WTC11 (cell line): ENCODE measurements around the gene DENND4B.

Experiments used
- CBFB ChIP-seq: sonication (generic); formaldehyde crosslinking; IDR thresholded peaks from 2 replicates; pipeline ENCODE4 v1.8.1; 2022; ENCODE audit warnings: mild to moderate bottlenecking, low read depth, missing genetic modification reagents
- CREB1 ChIP-seq: sonication (generic); formaldehyde crosslinking; IDR thresholded peaks from 2 replicates; pipeline ENCODE4 v1.8.0; 2023; ENCODE audit warnings: mild to moderate bottlenecking, missing genetic modification reagents
- E2F5 ChIP-seq: sonication (generic); formaldehyde crosslinking; IDR thresholded peaks from 2 replicates; pipeline ENCODE4 v1.8.1; 2022; ENCODE audit warnings: mild to moderate bottlenecking, moderate library complexity, missing genetic modification reagents
- KAT7 ChIP-seq: sonication (generic); formaldehyde crosslinking; IDR thresholded peaks from 2 replicates; pipeline ENCODE4 v1.8.1; 2023; ENCODE audit warnings: missing genetic modification reagents, mild to moderate bottlenecking, borderline replicate concordance
- SMAD3 ChIP-seq: sonication (generic); formaldehyde crosslinking; IDR thresholded peaks from 2 replicates; pipeline ENCODE4 v1.8.0; 2022; ENCODE audit warnings: missing genetic modification reagents, mild to moderate bottlenecking, borderline replicate concordance
- TF ChIP-seq, protein P1 (sequence below): sonication (generic); formaldehyde crosslinking; IDR thresholded peaks from 2 replicates; pipeline ENCODE4 v1.8.1; 2022; ENCODE audit warnings: mild to moderate bottlenecking, missing genetic modification reagents, moderate library complexity, borderline replicate concordance
- TF ChIP-seq, protein P2 (sequence below): fragments of 200-600 bp; IDR thresholded peaks from 2 replicates; pipeline ENCODE4 v1.8.0; 2022; ENCODE audit warnings: antibody characterized with exemption
- TF ChIP-seq, protein P3 (sequence below): sonication (generic); formaldehyde crosslinking; IDR thresholded peaks from 2 replicates; pipeline ENCODE4 v1.8.1; 2022; ENCODE audit warnings: low read depth, mild to moderate bottlenecking, moderate library complexity, missing genetic modification reagents, borderline replicate concordance
- TF ChIP-seq, protein P4 (sequence below): fragments of 250-450 bp; sonication (Bioruptor Pico); IDR thresholded peaks from 2 replicates; pipeline ENCODE4 v1.9.0; 2021; ENCODE audit warnings: mild to moderate bottlenecking, borderline replicate concordance

DNA sequence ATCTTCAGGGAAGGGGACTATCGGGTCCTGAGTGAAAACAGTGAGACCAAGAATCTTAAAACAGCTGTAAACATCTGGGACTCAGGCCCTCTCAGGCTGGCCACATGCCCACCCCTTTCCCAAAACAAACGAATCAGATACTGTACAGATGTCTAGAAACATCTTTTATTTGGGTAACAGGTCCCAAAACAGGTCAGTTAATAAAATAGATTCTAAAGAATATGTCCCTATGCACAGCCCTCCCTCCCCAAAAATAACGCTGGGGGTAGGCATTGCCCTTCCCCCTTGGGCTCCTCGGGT, 12.4 kb upstream of the DENND4B start:
- TF ChIP-seq CBFB (CRISPR knock-in tag) (no peak), KAT7 (CRISPR knock-in tag) (no peak), E2F5 (CRISPR knock-in tag) (no peak), CREB1 (CRISPR knock-in tag) (no peak), SMAD3 (CRISPR knock-in tag) (no peak)
- TF ChIP-seq, protein P1, sequence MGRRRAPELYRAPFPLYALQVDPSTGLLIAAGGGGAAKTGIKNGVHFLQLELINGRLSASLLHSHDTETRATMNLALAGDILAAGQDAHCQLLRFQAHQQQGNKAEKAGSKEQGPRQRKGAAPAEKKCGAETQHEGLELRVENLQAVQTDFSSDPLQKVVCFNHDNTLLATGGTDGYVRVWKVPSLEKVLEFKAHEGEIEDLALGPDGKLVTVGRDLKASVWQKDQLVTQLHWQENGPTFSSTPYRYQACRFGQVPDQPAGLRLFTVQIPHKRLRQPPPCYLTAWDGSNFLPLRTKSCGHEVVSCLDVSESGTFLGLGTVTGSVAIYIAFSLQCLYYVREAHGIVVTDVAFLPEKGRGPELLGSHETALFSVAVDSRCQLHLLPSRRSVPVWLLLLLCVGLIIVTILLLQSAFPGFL (CRISPR knock-in tag) = no peak
- TF ChIP-seq, protein P2, sequence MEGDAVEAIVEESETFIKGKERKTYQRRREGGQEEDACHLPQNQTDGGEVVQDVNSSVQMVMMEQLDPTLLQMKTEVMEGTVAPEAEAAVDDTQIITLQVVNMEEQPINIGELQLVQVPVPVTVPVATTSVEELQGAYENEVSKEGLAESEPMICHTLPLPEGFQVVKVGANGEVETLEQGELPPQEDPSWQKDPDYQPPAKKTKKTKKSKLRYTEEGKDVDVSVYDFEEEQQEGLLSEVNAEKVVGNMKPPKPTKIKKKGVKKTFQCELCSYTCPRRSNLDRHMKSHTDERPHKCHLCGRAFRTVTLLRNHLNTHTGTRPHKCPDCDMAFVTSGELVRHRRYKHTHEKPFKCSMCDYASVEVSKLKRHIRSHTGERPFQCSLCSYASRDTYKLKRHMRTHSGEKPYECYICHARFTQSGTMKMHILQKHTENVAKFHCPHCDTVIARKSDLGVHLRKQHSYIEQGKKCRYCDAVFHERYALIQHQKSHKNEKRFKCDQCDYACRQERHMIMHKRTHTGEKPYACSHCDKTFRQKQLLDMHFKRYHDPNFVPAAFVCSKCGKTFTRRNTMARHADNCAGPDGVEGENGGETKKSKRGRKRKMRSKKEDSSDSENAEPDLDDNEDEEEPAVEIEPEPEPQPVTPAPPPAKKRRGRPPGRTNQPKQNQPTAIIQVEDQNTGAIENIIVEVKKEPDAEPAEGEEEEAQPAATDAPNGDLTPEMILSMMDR = no peak
- TF ChIP-seq, protein P3, sequence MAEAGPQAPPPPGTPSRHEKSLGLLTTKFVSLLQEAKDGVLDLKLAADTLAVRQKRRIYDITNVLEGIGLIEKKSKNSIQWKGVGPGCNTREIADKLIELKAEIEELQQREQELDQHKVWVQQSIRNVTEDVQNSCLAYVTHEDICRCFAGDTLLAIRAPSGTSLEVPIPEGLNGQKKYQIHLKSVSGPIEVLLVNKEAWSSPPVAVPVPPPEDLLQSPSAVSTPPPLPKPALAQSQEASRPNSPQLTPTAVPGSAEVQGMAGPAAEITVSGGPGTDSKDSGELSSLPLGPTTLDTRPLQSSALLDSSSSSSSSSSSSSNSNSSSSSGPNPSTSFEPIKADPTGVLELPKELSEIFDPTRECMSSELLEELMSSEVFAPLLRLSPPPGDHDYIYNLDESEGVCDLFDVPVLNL (CRISPR knock-in tag) = no peak
- TF ChIP-seq, protein P4, sequence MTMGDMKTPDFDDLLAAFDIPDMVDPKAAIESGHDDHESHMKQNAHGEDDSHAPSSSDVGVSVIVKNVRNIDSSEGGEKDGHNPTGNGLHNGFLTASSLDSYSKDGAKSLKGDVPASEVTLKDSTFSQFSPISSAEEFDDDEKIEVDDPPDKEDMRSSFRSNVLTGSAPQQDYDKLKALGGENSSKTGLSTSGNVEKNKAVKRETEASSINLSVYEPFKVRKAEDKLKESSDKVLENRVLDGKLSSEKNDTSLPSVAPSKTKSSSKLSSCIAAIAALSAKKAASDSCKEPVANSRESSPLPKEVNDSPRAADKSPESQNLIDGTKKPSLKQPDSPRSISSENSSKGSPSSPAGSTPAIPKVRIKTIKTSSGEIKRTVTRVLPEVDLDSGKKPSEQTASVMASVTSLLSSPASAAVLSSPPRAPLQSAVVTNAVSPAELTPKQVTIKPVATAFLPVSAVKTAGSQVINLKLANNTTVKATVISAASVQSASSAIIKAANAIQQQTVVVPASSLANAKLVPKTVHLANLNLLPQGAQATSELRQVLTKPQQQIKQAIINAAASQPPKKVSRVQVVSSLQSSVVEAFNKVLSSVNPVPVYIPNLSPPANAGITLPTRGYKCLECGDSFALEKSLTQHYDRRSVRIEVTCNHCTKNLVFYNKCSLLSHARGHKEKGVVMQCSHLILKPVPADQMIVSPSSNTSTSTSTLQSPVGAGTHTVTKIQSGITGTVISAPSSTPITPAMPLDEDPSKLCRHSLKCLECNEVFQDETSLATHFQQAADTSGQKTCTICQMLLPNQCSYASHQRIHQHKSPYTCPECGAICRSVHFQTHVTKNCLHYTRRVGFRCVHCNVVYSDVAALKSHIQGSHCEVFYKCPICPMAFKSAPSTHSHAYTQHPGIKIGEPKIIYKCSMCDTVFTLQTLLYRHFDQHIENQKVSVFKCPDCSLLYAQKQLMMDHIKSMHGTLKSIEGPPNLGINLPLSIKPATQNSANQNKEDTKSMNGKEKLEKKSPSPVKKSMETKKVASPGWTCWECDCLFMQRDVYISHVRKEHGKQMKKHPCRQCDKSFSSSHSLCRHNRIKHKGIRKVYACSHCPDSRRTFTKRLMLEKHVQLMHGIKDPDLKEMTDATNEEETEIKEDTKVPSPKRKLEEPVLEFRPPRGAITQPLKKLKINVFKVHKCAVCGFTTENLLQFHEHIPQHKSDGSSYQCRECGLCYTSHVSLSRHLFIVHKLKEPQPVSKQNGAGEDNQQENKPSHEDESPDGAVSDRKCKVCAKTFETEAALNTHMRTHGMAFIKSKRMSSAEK (CRISPR knock-in tag) = no peak
